Gastroesophageal sphincter (tissue), 4 donors: Measurements from ENCODE around the gene DEPDC5. TPM values are rescaled to one million over a fixed set of nuclear protein-coding genes. Genes with fewer than 3 reads are reported as not detected.

Source experiments
- ATAC-seq: fragments of 150-250 bp; one replicate; pipeline ENCODE4 v1.9.1; 2016; ENCODE audit warnings: mild to moderate bottlenecking, moderate library complexity
- H3K27ac ChIP-seq, 4 donors: fragments of 200-600 bp; sonication (generic) in 3 of 4; 1 replicate in 3 of 4; 2 replicates in 1 of 4; pipeline ENCODE4 v1.5.1; 2016 to 2019
- H3K27me3 ChIP-seq: fragments of 200-600 bp; sonication (generic); one replicate; pipeline ENCODE4 v1.5.1; 2019
- H3K36me3 ChIP-seq, 2 donors: fragments of 200-600 bp; sonication (generic); one replicate each; pipeline ENCODE4 v1.5.1; 2019; ENCODE audit warnings: control low read depth in 1 of 2
- H3K4me1 ChIP-seq, 3 donors: fragments of 200-600 bp; sonication (generic); 1 replicate in 2 of 3; 2 replicates in 1 of 3; pipeline ENCODE4 v1.5.1; 2016 to 2019; ENCODE audit warnings: control low read depth in 2 of 3
- H3K4me3 ChIP-seq, 2 donors: fragments of 200-600 bp; sonication (generic); one replicate each; pipeline ENCODE4 v1.5.1; 2019; ENCODE audit warnings: mild to moderate bottlenecking in 1 of 2, moderate library complexity in 1 of 2
- H3K9me3 ChIP-seq, 3 donors: fragments of 200-600 bp; sonication (generic); one replicate each; pipeline ENCODE4 v1.5.1; 2017 to 2019; ENCODE audit warnings: control low read depth in 2 of 3
- EP300 ChIP-seq: sonication (generic); formaldehyde crosslinking; IDR thresholded peaks from one replicate; pipeline ENCODE4 v1.6.1; 2017; ENCODE audit warnings: antibody characterized with exemption, mild to moderate bottlenecking
- POLR2A ChIP-seq, 2 donors: fragments of 450-650 bp; IDR thresholded peaks; one replicate each; pipeline ENCODE4 v1.6.1; 2017; ENCODE audit warnings: antibody characterized with exemption in 2 of 2, mild to moderate bottlenecking in 2 of 2, moderate library complexity in 1 of 2
- POLR2AphosphoS5 ChIP-seq: sonication (generic); formaldehyde crosslinking; IDR thresholded peaks from one replicate; pipeline ENCODE4 v1.6.1; 2017; ENCODE audit warnings: antibody characterized with exemption
- WGBS, 2 donors: methylation state at CpG; one replicate each; pipeline ENCODE4 v1.1.5; 2018; ENCODE audit warnings: low coverage in 1 of 2; 5-methylcytosine and 5-hydroxymethylcytosine counted together
- total RNA-seq, 4 donors: library from RNA; depleted of rRNA; stranded (reverse); fragments of >200 nt; gene quantifications; one replicate each; pipeline ENCODE4 v1.1.0, GENCODE V29; 2016
- TF ChIP-seq, protein P1 (sequence below), 4 experiments: fragments of 200-600 bp in 2 of 4; fragments of 450-650 bp in 2 of 4; sonication (generic) in 1 of 4; IDR thresholded peaks; one replicate each; pipeline ENCODE4 v1.5.1; 2017 to 2019; ENCODE audit warnings: antibody characterized with exemption in 4 of 4, mild to moderate bottlenecking in 2 of 4, moderate library complexity in 2 of 4

DEPDC5 gene
- total RNA-seq, 4 donors from 2014 or later, result 10.5 to 27.9 (median 16.0) TPM

DNA sequence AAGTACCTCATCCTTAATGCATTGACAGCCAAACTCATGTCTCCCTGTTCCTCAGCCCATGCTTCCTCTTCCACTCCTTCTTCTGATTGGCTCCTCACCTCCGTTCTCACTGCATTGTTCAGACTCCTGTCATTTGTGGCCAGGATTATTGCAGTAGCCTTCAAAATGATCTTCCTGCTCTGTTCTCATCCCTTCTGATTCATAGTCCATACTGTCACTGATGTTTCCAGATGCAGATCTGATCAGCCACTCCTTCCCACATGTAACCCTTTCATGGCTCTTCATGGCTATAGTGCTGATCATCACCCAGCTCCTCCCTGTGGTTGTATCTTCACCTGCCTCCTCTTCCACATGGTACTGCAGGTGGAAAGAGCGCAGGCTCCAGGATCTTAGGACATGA is 71.7 kb downstream of the DEPDC5 start:
- Histone ChIP-seq H3K4me1 (peaks cover 0 to 3% (median 0%) of the 10 kb centered on the region in 3 donors), H3K36me3 (peaks cover 0 to 98% of the 10 kb centered on the region in 2 donors), H3K27me3 (no peaks in the 10 kb centered on the region), H3K9me3 (no peaks in the 10 kb centered on the region), H3K4me3 (no peak overlapping the region), H3K27ac (no peak overlapping the region)
- TF ChIP-seq POLR2AphosphoS5 (no peak), EP300 (no peak), POLR2A (IDR thresholded peaks at IDR 0.05) (no peak)
- TF ChIP-seq, protein P1, sequence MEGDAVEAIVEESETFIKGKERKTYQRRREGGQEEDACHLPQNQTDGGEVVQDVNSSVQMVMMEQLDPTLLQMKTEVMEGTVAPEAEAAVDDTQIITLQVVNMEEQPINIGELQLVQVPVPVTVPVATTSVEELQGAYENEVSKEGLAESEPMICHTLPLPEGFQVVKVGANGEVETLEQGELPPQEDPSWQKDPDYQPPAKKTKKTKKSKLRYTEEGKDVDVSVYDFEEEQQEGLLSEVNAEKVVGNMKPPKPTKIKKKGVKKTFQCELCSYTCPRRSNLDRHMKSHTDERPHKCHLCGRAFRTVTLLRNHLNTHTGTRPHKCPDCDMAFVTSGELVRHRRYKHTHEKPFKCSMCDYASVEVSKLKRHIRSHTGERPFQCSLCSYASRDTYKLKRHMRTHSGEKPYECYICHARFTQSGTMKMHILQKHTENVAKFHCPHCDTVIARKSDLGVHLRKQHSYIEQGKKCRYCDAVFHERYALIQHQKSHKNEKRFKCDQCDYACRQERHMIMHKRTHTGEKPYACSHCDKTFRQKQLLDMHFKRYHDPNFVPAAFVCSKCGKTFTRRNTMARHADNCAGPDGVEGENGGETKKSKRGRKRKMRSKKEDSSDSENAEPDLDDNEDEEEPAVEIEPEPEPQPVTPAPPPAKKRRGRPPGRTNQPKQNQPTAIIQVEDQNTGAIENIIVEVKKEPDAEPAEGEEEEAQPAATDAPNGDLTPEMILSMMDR (IDR thresholded peaks at IDR 0.05), result no peak
- WGBS, 2 donors, result 76 to 94% methylated on average over 2 of the region's 2 CpGs
- ATAC-seq, result no peak

DNA sequence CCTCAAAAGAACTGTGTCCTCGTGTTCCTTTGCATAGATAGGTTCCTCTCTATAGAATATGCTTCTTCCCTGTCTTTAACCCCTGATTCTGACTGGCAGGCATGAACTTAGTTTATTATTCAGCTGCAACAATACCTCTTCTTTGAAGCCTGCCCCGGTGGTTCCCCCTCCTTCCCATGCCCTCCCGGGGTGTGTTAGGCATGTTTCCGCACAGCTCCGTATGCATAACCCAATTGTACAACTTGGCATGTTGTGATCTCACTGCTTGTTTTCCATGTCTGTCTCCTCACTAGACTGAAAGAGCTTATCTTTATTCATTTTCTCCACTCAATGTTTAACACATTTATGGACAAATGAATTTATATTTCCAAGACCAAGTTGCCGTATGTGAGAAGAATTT is 72.6 kb downstream of the DEPDC5 start:
- H3K4me1 ChIP-seq, result peaks cover 0 to 3% (median 0%) of the 10 kb centered on the region in 3 donors
- WGBS, 2 donors, result 74 to 77% methylated on average over 6 of the region's 6 CpGs
- H3K36me3 ChIP-seq, result peaks cover 0 to 96% of the 10 kb centered on the region in 2 donors
- TF ChIP-seq POLR2AphosphoS5 (no peak), POLR2A (IDR thresholded peaks at IDR 0.05) (no peak), EP300 (no peak)
- TF ChIP-seq, protein P1 (IDR thresholded peaks at IDR 0.05), result no peak
- H3K27me3 ChIP-seq, result no peaks in the 10 kb centered on the region
- H3K9me3 ChIP-seq, result no peaks in the 10 kb centered on the region
- H3K4me3 ChIP-seq, result no peak overlapping the region
- H3K27ac ChIP-seq, result no peak overlapping the region
- ATAC-seq, result no peak

DNA sequence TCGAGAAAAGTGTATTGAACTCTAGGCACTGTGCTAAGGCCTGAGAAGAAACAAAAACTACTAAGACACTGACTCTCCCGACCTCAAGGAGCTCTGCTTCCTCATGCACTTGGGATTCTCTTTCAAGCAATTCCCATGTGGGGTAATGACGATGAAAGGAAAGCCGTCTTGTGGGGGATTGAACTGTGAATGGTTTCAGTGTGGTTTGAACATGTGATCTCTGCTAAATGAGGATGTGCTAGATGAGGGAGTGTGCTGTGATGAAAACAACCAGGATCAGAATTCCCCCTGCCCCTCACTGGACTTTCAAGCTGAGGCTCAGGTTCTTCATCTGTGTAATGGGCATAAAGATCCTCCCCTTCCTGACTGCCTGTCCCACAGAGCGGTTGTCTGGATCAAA is 74.9 kb downstream of the DEPDC5 start:
- no peak for ATAC-seq
- Histone ChIP-seq H3K27me3 (no peaks in the 10 kb centered on the region), H3K9me3 (no peaks in the 10 kb centered on the region), H3K4me3 (no peak overlapping the region), H3K36me3 (peaks cover 0 to 86% of the 10 kb centered on the region in 2 donors), H3K27ac (no peak overlapping the region), H3K4me1 (peaks cover 0 to 3% (median 0%) of the 10 kb centered on the region in 3 donors)
- WGBS, 2 donors, result 69 to 70% methylated on average over 2 to 4 of the region's 5 CpGs
- TF ChIP-seq POLR2AphosphoS5 (no peak), POLR2A (IDR thresholded peaks at IDR 0.05) (no peak), EP300 (no peak)
- TF ChIP-seq, protein P1 (IDR thresholded peaks at IDR 0.05), result no peak

DNA sequence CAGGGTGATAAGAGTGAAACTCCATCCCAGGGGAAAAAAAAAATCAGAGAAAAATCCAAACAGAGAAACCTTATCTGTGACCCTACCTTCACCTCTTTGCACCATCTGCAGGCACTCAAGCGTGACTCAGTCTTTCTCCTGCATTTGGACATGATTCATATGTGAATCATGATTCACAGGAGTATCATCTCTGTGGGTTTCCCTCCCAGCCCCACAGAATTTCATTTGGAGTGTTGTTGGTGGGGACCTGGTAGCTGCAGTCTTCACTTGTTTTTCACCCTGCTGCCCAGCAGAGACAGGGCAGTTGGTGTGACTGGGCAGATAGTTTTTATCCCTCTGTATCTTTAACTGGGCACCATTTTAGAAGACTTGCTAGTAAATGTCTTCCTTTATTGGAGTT is 75.7 kb downstream of the DEPDC5 start:
- Histone ChIP-seq H3K4me1 (peaks cover 0 to 3% (median 0%) of the 10 kb centered on the region in 3 donors), H3K4me3 (no peak overlapping the region), H3K27ac (peak overlapping the region in 1 of 4 donors; percentile 15), H3K27me3 (no peaks in the 10 kb centered on the region), H3K36me3 (peaks cover 0 to 86% of the 10 kb centered on the region in 2 donors), H3K9me3 (no peaks in the 10 kb centered on the region)
- no peak for TF ChIP-seq POLR2A (IDR thresholded peaks at IDR 0.05)
- TF ChIP-seq POLR2AphosphoS5, result no peak
- no peak for TF ChIP-seq EP300
- TF ChIP-seq, protein P1 (IDR thresholded peaks at IDR 0.05), result no peak
- no peak for ATAC-seq
- WGBS, 2 donors, result 8 to 25% methylated on average over 1 of the region's 1 CpG

DNA sequence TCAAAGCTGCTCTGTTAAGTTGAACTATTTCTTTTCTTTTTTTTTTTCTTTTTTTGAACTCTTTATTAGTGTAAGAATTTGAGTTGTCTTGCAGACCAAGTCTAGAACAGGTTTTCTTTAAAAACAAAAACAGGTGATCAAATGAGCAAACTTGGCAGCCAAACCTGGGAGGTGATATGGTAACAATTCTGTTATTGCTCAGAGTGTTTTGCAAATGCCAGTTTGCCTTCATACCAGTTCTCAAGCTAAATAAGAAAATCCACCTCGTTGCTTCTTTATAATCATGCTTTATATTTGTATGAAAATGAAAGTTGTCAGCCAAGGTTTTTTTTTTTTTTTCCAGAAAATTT is 76.9 kb downstream of the DEPDC5 start:
- Histone ChIP-seq H3K36me3 (peaks cover 0 to 86% of the 10 kb centered on the region in 2 donors), H3K9me3 (no peaks in the 10 kb centered on the region), H3K4me1 (peaks cover 0 to 3% (median 0%) of the 10 kb centered on the region in 3 donors), H3K27me3 (no peaks in the 10 kb centered on the region), H3K27ac (no peak overlapping the region), H3K4me3 (no peak overlapping the region)
- no peak for ATAC-seq
- 29 to 44% methylated on average over 1 of the region's 1 CpG for WGBS, 2 donors
- TF ChIP-seq POLR2A (IDR thresholded peaks at IDR 0.05) (no peak), POLR2AphosphoS5 (no peak), EP300 (no peak)
- TF ChIP-seq, protein P1 (IDR thresholded peaks at IDR 0.05), result no peak
